Activated CD8-positive, alpha-beta memory T cell treated with anti-CD3 and anti-CD28 coated beads for 48 hours (primary cell): ENCODE data around the gene SF3A1.

Experiments
- DNase-seq, 3 experiments: peaks; one replicate each; pipeline ENCODE4 v3.0.0-alpha.2; 2020; ENCODE audit warnings: low read depth in 2 of 3, low spot score in 2 of 3

The SF3A1 gene

GRCh38 chr22:30289141-30289979, 67.3 kb downstream of the SF3A1 start, which contains the start of gene CASTOR1:
CASTOR1 (minus strand) TSS chr22:30289505; CDS start chr22:30289497, 8 bp downstream.
- peak; percentile 77 to 87 (median 78) for DNase-seq

DNA sequence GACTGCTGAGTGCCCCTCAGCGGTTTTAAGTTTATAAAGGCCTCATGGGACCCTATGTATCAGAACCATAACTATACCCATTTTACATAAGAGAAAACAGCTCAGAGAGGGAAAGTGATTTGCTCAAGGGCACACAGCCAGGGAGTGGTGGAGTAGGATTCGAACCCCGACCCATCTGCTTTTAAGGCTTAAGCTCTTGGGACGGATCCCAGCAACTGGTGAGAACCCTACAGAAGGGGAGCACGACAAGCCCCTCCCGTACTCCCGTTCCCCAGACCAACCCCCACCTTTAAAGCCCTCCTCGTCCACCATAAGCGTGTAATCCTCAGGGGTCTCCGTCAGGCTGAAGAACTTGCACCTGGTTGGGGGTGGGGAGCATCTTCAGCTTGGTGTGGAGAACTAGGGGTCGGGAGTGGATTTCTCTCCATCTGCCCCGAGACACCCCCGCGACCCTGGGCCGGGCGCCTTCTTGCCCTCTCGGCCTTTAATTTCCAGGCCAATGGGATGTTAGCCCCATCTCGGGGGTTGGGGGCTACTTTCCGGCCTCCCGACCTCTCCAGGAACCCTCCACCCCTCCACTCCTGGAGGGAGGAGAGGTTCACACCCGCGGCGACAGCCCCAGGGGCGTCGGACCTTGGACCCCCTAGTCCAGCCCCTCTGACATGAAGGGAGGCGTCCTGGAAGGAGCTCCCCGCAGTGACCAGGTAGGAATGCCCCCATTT, 68.1 kb downstream of the SF3A1 start:
- no peak for DNase-seq

GRCh38 chr22:30287648-30288418, 68.9 kb downstream of the SF3A1 start:
- peak in 2 of 3 experiments; percentile 62 to 77 for DNase-seq

DNA sequence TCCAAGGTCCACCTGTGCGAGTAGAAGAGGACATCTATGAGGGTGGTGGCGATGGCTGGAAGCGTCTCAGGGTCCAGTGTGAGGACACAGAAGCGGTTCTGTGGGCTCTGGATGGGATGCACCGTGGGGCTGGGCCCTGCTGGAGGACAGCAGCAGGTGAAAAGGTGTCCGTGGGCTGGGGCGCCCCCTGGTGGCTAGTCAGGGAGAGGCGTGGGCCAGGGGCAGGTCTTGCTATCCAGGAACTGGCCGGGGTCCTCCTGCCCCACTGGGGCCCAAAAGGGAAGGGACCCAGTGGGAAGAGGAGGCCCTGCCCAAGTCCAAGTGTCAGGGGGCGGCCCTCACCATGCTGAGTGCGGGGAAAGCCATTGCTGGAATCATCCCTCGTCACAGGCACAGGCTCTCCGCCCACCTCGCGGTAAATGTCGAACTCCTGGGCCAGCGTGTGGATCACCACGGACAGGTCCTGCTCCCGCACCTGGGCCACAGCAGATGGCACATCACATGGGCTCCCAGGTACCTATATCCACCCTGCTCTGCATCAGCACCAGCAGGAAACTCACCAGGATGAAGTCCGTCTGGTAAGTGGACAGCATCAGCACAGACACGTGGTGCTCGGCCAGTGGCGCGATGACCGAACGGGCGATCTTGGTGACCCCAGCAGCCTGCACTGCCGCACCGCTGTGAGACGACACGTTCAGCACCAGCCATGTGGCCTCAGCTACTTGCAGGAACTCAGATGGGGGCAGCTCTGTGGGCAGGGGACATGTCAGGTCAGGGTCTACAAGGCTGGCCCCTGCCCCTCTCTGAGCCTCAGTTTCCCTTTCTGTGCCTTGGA, 69.7 kb downstream of the SF3A1 start:
- DNase-seq, result peak; percentile 69 to 96 (median 95)

GRCh38 chr22:30286331-30286730, 70.4 kb downstream of the SF3A1 start:
- no peak for DNase-seq

DNA sequence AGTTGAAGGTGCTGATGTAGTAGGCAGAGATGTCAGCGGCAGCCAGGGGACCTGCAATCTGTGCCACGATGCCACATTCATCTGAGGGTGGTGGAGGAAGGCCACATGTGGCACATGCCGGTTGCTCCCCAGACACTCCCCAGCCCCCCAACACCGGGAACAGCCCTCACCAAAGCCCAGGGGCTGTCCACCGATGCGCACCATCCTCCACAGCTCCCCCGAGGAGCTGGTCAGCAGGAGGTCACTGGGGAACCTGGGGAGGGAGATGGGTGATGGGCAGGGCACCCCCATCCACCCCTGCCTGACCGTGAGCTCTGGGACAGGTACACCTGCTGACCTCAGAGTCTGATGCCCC, 70.9 kb downstream of the SF3A1 start:
- no peak for DNase-seq

GRCh38 chr22:30285176-30285845, 71.4 kb downstream of the SF3A1 start:
- no peak for DNase-seq

- DNase-seq, result no peak
Measured at GRCh38 chr22:30284666-30285065, 72.0 kb downstream of the SF3A1 start.

DNA sequence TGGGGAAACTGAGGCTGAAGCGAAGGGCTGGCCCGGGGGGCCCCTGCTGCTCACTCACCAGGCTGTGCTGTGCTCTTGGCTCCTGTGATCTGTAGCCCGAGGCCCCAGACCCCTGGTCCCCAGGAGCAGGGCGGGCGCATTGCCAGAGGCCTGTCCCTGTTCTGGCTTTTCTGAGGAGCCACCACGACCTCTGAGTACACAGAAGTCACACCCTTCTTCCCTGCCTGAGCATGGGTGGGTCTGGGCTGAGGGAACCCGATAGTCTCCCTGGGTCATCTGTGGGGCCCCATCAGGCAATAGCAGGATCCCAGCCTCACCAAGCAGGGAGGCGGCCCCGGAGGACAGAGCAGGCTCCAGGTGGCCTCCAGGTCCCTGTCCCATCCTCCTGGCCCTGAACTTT, 72.5 kb downstream of the SF3A1 start:
- no peak for DNase-seq

DNA sequence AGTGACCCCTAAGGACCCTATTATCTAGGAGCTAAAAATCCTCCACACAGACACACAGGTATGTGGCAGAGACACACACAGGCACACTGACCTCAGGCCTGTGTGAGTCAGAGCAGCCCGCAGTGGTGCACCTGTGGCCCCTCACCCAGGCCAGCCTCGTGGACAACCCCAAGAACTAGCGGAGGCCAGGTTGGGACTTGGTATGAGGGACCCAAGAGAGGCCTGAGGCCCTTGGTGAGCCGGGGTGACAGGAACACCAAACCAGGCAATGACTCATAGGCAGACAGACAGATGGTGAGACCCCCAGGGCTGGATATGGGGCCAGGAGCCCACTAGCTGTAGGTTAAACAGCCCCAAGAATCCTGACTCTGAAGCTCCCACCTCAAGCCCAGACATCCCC, 73.4 kb downstream of the SF3A1 start:
- DNase-seq, result no peak

DNA sequence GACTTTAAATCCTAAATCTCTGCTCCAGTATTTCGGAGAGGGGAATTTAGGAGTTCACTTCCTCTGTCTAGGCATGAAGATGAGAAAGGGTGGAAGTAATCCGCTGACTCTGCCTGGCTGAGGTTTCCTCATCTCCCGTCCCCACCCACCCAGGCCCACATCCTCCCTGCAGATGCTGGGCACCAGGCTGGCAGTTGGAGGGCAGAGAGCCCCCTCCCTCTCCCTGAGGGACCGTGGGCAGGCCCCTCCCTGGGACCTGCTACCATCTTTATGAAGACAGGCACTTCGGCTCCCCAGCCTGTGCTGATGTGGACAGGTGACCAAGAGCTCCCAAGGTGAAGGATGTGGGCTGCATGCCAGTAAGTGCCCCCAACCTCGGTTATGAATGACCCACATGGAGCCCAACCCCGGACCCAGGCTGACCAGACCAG, 74.1 kb downstream of the SF3A1 start:
- DNase-seq, result no peak
